ENCODE results near the gene EHD1. TPM values are rescaled to one million over a fixed set of nuclear protein-coding genes. Genes with fewer than 3 reads are reported as not detected.

Gene EHD1
- total RNA-seq, 1 donor from 2014 or later: 85.6 TPM

- DNase-seq (ENCODE audit: low spot score): no peak
These were observed 12.1 kb upstream of the EHD1 start for GRCh38 chr11:64890522-64890939.

- DNase-seq (ENCODE audit: low spot score): peak; percentile 77
These were observed 10.5 kb upstream of the EHD1 start for GRCh38 chr11:64888729-64889511.

- DNase-seq (ENCODE audit: low spot score): no peak
These were observed 9.9 kb upstream of the EHD1 start for GRCh38 chr11:64888406-64888728.

GRCh38 chr11:64887757-64888405, 9.5 kb upstream of the EHD1 start:
- DNase-seq (ENCODE audit: low spot score): peak; percentile 80

GRCh38 chr11:64887234-64887756, 8.9 kb upstream of the EHD1 start:
- DNase-seq (ENCODE audit: low spot score): no peak

GRCh38 chr11:64885367-64886286, 7.2 kb upstream of the EHD1 start:
- peak; percentile 53 for DNase-seq (ENCODE audit: low spot score)

- no peak for DNase-seq (ENCODE audit: low spot score)
These were observed 5.6 kb upstream of the EHD1 start for GRCh38 chr11:64884019-64884418.

GRCh38 chr11:64883575-64883974, 5.2 kb upstream of the EHD1 start:
- no peak for DNase-seq (ENCODE audit: low spot score)

GRCh38 chr11:64882243-64882642, 3.8 kb upstream of the EHD1 start:
- DNase-seq (ENCODE audit: low spot score): no peak

- DNase-seq (ENCODE audit: low spot score): no peak
These were observed 3.1 kb upstream of the EHD1 start for GRCh38 chr11:64881476-64881875.

GRCh38 chr11:64880240-64881001, 2.0 kb upstream of the EHD1 start:
- DNase-seq (ENCODE audit: low spot score): no peak

- DNase-seq (ENCODE audit: low spot score): no peak
These were observed 951 bp upstream of the EHD1 start for GRCh38 chr11:64879244-64879900.

- DNase-seq (ENCODE audit: low spot score): no peak
These were observed 263 bp downstream of the EHD1 start for GRCh38 chr11:64878223-64878493.

- no peak for DNase-seq (ENCODE audit: low spot score)
These were observed 815 bp downstream of the EHD1 start for GRCh38 chr11:64877390-64878222.

GRCh38 chr11:64876835-64877341, 1.5 kb downstream of the EHD1 start:
- no peak for DNase-seq (ENCODE audit: low spot score)

- DNase-seq (ENCODE audit: low spot score): no peak
These were observed 2.1 kb downstream of the EHD1 start for GRCh38 chr11:64876229-64876750.

- DNase-seq (ENCODE audit: low spot score): no peak
These were observed 2.8 kb downstream of the EHD1 start for GRCh38 chr11:64875369-64876228.

- DNase-seq (ENCODE audit: low spot score): no peak
These were observed 3.8 kb downstream of the EHD1 start for GRCh38 chr11:64874308-64875240.
